Parathyroid adenoma (tissue), 2 donors: Measurements from ENCODE around the gene GDPGP1.
"Not testable (repeated sequence)": the region's sequence is repeated elsewhere in the genome, so short reads cannot be mapped to it uniquely, and the experiment has no call there.

Experiments
- H2AFZ ChIP-seq: fragments of 300-600 bp; sonication (generic); one replicate; pipeline ENCODE4 v1.7.0; 2017; ENCODE audit warnings: antibody characterized with exemption, mild to moderate bottlenecking
- H3K27ac ChIP-seq: fragments of 300-600 bp; sonication (generic); one replicate; pipeline ENCODE4 v1.7.0; 2017
- H3K27me3 ChIP-seq: fragments of 300-600 bp; sonication (generic); one replicate; pipeline ENCODE4 v1.7.0; 2017; ENCODE audit warnings: low read length; ENCODE audit not compliant: control insufficient read depth, insufficient read depth
- H3K36me3 ChIP-seq: fragments of 300-600 bp; sonication (generic); one replicate; pipeline ENCODE4 v1.7.0; 2017; ENCODE audit warnings: low read length; ENCODE audit not compliant: control insufficient read depth, insufficient read depth
- H3K4me1 ChIP-seq: fragments of 300-600 bp; sonication (generic); one replicate; pipeline ENCODE4 v1.7.0; 2017; ENCODE audit warnings: control low read depth
- H3K4me2 ChIP-seq: fragments of 300-600 bp; sonication (generic); one replicate; pipeline ENCODE4 v1.7.0; 2017; ENCODE audit warnings: low read length
- H3K4me3 ChIP-seq: fragments of 300-600 bp; sonication (generic); one replicate; pipeline ENCODE4 v1.7.0; 2017; ENCODE audit warnings: low read depth, low read length
- H3K79me2 ChIP-seq: fragments of 300-600 bp; sonication (generic); one replicate; pipeline ENCODE4 v1.7.0; 2017; ENCODE audit warnings: control low read depth
- H3K9ac ChIP-seq: fragments of 300-600 bp; sonication (generic); one replicate; pipeline ENCODE4 v1.7.0; 2017; ENCODE audit warnings: mild to moderate bottlenecking
- H3K9me3 ChIP-seq: fragments of 300-600 bp; sonication (generic); one replicate; pipeline ENCODE4 v1.7.0; 2017; ENCODE audit warnings: low read length; ENCODE audit not compliant: control insufficient read depth
- CTCF ChIP-seq: fragments of 300-600 bp; sonication (generic); IDR thresholded peaks from one replicate; pipeline ENCODE4 v1.7.0; 2017; ENCODE audit warnings: antibody characterized with exemption, mild to moderate bottlenecking
- donor health status: primary hyperparathyroidism.

The GDPGP1 gene

GRCh38 chr15:90248789-90249202 lies 14.8 kb downstream of the GDPGP1 start:
- Histone ChIP-seq H3K4me3 (no peak overlapping the region), H3K9me3 (no peaks in the 10 kb centered on the region), H3K9ac (no peak overlapping the region), H3K79me2 (no peaks in the 10 kb centered on the region), H2AFZ (peak overlapping the region; percentile 90), H3K4me1 (no peaks in the 10 kb centered on the region), H3K27ac (no peak overlapping the region), H3K36me3 (no peaks in the 10 kb centered on the region), H3K4me2 (peak overlapping the region; percentile 93), H3K27me3 (no peaks in the 10 kb centered on the region)
- TF ChIP-seq CTCF = no peak

GRCh38 chr15:90249203-90249863 lies 15.3 kb downstream of the GDPGP1 start, which contains the start of gene TTLL13:
Gene TTLL13, plus strand, starts transcription at chr15:90249556. Its CDS starts 1,075 bp downstream, at chr15:90250631.
- peak within 1 kb of the TSS; percentile 93 for H3K4me2 ChIP-seq
- peak within 1 kb of the TSS; percentile 61 for H3K4me3 ChIP-seq
- peak within 1 kb of the TSS; percentile 90 for H2AFZ ChIP-seq
- no peaks in the 10 kb centered on the region for H3K79me2 ChIP-seq
- no peaks in the 10 kb centered on the region for H3K9me3 ChIP-seq
- TF ChIP-seq CTCF = no peak
- no peaks in the 10 kb centered on the region for H3K4me1 ChIP-seq
- H3K27me3 ChIP-seq = no peaks in the 10 kb centered on the region
- no peak within 1 kb of the TSS for H3K9ac ChIP-seq
- no peaks in the 10 kb centered on the region for H3K36me3 ChIP-seq
- H3K27ac ChIP-seq = no peak within 1 kb of the TSS

GRCh38 chr15:90257776-90258175 lies 23.8 kb downstream of the GDPGP1 start:
- Histone ChIP-seq H3K4me2 (no peak overlapping the region), H3K9me3 (no peaks in the 10 kb centered on the region), H3K27ac (no peak overlapping the region), H3K79me2 (no peaks in the 10 kb centered on the region), H3K9ac (no peak overlapping the region), H3K27me3 (no peaks in the 10 kb centered on the region), H3K4me1 (no peaks in the 10 kb centered on the region), H2AFZ (no peak overlapping the region), H3K4me3 (no peak overlapping the region), H3K36me3 (no peaks in the 10 kb centered on the region)
- no peak for TF ChIP-seq CTCF

GRCh38 chr15:90259524-90259923 lies 25.5 kb downstream of the GDPGP1 start:
- H3K9ac ChIP-seq = no peak overlapping the region
- H2AFZ ChIP-seq = no peak overlapping the region
- peaks cover under 1% of the 10 kb centered on the region for H3K4me1 ChIP-seq
- TF ChIP-seq CTCF = no peak
- H3K27me3 ChIP-seq = no peaks in the 10 kb centered on the region
- H3K4me2 ChIP-seq = no peak overlapping the region
- peaks cover 2% of the 10 kb centered on the region for H3K79me2 ChIP-seq
- no peaks in the 10 kb centered on the region for H3K9me3 ChIP-seq
- H3K27ac ChIP-seq = no peak overlapping the region
- no peaks in the 10 kb centered on the region for H3K36me3 ChIP-seq
- H3K4me3 ChIP-seq = no peak overlapping the region

GRCh38 chr15:90260731-90261130 lies 26.7 kb downstream of the GDPGP1 start:
- H3K9ac ChIP-seq, H3K4me2 ChIP-seq, H3K4me3 ChIP-seq, H2AFZ ChIP-seq, H3K9me3 ChIP-seq, H3K36me3 ChIP-seq, H3K4me1 ChIP-seq, H3K27ac ChIP-seq, H3K27me3 ChIP-seq, H3K79me2 ChIP-seq: not testable (repeated sequence)
